NCI-H526 treated with DMSO at 0.1 percent for 48 hours (cell line): ENCODE measurements around the gene FOXK1.
A peak's percentile ranks its signal among the peaks of the same experiment; 100 is the strongest.

Source experiments
- DNase-seq: peaks from one replicate; lab custom pipeline; 2025; lab: John Stamatoyannopoulos, UW

Gene FOXK1

DNA sequence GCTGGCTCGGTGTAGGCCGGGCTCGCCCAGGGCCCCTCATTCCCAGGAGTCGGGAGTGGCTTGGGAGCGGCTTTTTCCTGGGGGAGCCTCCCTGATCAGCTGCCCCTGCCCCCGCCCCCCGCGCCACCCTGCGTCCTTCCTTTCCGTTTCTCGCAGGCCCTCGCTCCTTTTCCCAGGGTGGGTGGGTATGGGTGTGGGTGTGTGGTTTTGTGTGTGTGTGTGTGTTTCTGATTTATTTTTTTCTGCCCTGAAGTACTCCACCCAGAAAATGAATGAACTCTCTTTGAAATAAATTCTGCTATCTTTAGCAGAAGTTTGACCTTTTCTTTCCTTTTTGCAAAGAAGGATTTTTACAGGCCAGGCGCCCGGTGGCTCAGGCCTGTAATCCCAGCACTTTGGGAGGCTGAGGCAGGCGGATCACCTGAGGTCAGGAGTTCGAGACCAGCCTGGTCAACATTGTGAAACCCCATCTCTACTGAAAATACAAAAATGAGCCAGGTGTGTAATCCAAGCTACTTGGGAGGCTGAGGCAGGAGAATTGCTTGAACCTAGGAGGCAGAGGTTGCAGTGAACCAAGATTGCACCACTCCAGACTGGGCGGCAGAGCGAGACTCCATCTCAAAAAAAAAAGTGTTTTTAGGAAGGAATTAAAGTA lies 63.3 kb downstream of the FOXK1 start:
- DNase-seq: no peak

GRCh38 chr7:4745971-4746919 lies 64.2 kb downstream of the FOXK1 start:
- no peak for DNase-seq

DNA sequence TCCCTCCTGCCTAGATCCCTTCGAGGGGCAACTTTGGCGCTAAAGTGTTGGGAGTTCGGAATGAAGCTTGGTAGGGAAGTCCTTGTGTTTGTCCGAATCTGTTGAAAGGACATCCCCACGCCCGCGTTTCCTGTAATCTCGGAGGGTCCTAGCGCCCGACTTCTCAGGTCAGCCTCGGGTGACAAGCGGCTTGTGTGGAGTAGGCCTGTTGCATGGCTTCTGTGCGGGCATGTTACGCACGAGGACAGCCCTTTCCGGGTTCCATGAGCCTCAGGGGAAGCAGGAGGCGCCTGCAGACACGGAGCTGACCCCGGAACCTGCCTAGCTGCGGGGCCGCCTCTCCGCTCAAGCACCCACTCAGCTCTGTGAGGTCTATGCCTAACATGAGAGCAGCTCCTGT lies 64.9 kb downstream of the FOXK1 start:
- DNase-seq: no peak

GRCh38 chr7:4747746-4748145 lies 65.7 kb downstream of the FOXK1 start:
- DNase-seq: no peak

DNA sequence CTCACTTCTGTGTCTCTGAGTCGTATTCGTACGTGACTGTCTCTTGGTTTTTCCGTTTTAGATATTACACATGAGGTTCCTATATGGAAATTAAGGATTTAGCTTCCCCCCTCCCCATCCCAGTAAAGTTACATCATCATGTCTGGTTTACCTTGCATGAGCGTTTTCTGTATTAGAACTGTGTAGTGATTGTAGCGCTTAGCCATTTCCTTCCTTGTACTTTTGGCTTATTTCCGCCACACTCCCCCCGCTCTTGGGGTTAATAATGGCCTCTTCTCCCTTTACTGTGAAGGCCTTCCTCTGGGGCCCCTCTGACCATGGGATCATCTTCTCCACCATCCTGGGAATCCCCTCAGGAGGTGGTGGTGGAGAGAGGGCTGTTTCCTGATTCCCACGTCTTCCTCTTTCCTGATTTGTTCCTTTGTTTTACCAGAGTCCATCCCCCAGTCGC lies 66.2 kb downstream of the FOXK1 start:
- no peak for DNase-seq

GRCh38 chr7:4749363-4749762 lies 67.3 kb downstream of the FOXK1 start:
- no peak for DNase-seq

GRCh38 chr7:4749798-4750197 lies 67.7 kb downstream of the FOXK1 start:
- DNase-seq: no peak

DNA sequence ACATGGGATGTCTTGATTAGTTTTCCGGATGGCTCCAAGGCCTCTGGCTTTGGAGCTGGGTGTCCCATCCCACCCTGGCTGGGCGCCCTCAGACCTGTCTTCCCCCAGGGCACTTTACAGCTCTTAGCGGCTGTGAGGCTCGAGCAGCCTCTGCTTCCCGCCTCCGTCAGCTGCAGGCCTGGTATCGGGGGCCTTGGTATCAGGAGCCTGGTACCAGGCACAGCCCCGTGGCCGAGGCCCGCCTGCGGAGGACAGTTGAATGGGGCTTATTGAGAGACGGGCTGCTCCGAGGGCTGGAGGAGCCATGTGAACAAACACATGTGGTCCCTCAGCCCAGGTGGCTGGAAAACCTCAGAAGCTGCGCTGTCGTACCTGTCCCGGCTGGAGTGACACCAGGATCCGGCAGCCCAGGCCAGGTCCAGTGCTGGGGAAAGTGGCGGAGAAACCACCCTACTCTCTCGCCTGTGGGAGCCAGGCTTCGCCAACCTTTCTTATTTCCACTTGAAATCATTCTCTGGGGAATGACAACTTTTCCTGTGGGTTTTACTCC lies 69.4 kb downstream of the FOXK1 start:
- no peak for DNase-seq

DNA sequence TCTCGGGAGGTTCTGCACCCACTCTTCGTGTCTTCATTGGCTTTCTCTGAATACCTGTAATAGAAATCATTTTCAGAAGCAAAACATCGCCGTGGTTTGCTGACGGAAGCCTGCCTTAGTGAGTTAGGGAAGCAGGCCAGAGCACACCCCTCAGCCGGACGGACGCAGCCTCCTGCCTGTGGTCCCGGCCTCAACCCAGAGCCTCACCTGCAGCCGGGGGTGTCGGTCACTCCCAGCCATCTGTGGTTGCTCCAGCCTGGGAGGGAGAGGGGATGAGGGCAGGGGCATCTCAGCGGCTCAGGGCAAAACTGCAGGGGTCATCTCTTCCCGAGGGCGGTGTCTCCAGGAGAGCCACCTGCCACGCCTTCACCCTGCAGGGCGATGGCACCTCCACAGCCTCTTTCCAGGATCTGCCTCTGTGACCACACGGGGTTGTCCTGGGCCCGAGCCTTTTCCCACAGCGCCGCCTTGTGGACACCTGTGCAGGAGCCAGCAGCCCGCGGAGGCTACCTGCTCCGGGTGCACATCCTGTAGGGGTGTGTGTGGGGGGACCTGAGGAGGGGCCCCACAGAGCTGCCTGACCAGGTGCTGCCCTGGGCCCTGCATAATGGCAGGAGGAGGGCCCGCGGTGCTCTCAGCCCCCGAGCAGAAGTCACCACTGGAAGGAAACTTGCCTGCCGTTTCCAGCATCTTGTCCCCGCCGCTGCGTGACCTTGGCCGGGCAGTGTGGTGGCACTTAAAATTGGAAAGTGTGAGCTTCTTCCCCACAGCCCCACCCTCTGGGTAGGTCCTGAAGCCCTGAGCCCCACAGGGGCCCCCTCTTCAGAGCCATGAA lies 71.7 kb downstream of the FOXK1 start:
- peak; percentile 46 for DNase-seq

DNA sequence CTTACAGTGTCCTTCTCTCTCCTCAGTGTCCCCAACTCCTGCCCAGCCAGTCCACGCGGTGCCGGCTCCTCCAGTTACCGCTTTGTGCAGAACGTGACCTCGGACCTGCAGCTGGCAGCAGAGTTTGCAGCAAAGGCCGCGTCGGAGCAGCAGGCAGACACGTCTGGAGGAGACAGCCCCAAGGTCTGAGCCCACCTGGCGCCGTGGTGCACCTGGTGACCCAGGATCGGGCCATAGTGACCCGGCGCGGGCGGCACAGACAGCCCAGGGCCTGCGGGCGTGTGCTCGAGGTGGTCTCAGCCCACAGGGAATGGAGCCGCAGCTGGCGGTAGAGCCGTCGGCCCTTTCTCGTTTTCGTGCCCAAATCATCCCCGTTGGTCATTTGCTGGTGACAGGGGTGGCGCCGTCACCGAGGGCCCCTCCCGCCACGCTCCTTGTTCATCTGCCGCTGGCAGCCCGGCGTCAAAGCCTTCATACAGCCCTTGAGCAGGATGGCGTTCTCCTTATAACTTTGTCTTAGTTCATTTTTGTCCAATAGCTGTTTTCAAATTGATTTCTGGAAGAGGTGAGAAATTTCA lies 72.4 kb downstream of the FOXK1 start:
- no peak for DNase-seq

- no peak for DNase-seq
These were observed 73.0 kb downstream of the FOXK1 start for GRCh38 chr7:4755045-4755444.

DNA sequence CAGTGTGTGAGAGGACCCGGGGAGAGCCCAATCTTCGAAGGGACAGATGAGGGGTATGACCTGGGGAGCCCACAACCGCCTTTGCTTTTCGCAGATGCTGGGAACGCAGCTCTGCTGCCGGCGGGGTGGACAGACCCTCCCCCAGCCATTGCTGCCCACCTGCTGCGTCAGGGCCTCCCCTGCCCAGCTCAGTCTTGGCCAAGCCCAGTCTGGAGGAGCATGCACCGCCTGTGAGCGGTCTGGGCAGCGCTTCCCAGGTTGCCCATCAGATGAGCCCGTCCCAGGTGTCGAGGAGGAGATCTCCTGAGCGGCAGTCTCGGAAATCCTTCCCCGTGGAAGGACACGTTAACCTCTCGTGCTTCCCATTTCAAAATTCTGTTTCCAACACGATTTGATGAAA lies 76.0 kb downstream of the FOXK1 start:
- DNase-seq: no peak

DNA sequence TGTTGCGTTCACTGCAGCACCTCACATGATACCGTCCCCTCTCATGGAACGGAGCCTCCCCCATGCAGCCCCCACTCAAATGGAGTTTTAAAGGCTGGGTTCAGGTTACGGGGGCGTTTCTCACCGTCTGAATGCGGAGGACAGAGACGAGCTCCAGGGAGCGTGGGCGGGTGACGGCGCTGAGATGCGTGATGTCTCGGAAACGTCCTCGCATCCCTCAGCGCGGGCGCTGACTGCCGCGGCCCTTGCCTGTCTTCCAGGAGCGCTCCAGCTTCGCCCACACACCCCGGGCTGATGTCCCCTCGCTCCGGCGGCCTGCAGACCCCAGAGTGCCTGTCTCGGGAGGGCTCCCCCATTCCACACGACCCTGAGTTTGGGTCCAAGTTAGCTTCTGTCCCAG lies 76.7 kb downstream of the FOXK1 start:
- DNase-seq: no peak

GRCh38 chr7:4759211-4759610 lies 77.1 kb downstream of the FOXK1 start:
- no peak for DNase-seq

DNA sequence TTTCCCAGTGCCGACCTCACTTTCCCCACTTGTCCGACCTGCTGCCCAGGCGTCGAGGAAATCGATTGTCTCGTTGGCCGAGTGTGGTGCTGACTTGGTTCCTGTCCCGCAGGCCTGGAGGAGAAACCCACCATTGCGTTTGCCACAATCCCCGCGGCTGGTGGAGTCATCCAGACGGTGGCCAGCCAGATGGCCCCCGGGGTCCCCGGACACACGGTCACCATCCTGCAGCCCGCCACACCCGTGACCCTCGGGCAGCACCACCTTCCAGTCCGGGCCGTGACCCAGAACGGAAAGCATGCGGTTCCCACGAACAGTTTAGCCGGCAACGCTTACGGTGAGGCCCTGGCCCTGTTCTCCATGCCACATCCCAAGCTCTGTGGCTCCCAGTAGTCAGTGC lies 78.9 kb downstream of the FOXK1 start:
- DNase-seq: no peak

DNA sequence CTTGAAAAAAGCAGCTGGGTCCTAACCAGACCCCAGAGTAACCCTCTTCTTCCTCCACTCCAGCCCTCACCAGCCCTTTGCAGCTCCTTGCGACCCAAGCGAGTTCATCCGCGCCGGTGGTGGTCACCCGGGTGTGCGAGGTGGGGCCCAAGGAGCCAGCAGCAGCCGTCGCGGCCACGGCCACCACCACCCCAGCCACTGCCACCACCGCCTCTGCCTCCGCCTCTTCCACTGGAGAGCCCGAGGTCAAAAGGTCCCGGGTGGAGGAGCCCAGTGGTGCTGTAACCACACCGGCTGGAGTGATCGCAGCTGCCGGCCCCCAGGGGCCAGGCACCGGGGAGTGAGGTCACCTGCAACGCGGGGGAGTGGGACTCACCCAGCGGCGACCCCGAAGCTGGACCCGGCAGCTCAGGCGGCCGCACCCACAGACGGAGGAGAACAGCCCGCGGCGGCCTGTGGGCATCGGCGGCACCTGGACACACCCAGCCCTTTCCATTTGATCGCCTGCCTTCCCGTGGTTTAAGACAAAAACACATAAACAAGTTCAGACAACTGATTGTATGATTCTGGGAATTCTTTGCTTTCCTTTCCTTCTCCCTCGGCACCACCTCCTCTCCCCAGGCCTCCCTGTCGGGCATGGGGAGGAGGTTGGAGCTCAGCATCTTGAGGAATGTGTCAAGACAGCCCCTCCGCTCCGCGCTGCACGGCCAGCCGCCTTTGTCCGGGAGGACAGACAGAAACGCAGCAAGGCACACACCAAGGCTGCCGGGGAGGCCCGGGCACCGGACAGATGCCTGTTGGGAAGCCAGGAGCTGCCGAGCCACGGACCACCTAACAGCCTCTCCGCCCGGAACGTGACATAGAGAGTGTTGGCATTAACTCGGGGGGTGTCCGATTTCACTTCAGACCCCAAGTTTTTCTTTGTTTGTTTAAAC lies 80.3 kb downstream of the FOXK1 start:
- no peak for DNase-seq

GRCh38 chr7:4763091-4763793 lies 81.1 kb downstream of the FOXK1 start:
- DNase-seq: no peak

DNA sequence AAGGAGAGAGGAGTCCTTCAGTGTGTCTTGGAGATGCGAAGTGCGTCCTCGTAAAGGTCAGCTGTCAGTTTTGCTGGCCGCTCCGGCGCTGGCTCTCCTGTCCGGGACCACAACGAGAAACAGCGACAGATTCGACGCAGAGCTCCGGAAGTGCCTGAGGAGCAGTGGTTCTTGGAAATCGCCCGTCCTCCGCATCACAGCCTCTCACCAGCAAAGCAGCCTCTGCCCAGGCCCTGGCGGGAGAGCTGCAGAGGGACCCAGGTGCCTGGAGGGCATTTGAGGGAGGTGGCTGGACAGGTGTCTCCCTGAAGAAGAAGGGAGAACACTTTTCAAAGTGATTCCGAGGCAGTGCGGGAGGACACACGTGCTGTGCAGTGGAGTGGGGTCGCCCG lies 81.7 kb downstream of the FOXK1 start:
- no peak for DNase-seq

DNA sequence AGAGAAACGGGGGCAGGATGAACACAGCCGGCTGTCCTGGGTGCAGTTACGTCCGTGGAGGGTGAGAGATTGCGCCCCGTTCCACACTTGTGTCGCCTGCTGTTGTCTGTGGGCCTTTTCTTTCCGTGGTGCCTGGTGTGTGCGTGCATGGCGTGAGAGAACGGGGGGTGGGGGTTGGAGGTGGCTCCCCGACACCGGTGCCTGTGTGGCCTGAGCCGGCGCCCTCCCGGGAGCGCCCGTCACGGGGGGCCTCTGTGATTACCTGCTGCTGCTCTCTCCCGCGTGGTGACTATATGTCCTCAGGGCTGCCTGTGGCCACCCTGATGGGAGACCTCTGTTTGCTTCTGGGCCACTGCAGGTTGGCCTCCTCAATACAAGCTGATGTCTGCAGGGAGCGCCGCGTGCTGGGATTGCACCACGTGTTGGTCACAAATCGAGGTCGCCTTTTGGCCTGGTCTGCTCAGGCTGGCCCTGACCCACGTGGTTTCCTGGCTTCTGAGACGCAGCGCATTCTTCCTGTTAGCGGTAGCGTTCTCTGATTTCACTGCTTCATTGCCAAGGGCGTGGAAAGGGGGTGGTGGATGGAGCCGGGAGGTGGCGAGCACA lies 82.4 kb downstream of the FOXK1 start:
- no peak for DNase-seq
